HepG2 (cell line): ENCODE data around the gene THRA. TPM values are rescaled to one million over a fixed set of nuclear protein-coding genes. Genes with fewer than 3 reads are reported as not detected.

Experiments used
- ATF7-NPFF ChIP-seq: sonication (generic); formaldehyde crosslinking; IDR thresholded peaks from 2 replicates; pipeline ENCODE4 v1.8.1; 2023; ENCODE audit warnings: mild to moderate bottlenecking, low read depth, missing genetic modification reagents, moderate library complexity
- DNMT3B ChIP-seq: conservative IDR thresholded peaks from 2 replicates; pipeline ENCODE4 v1.6.1; 2016; ENCODE audit warnings: missing biosample characterization, control low read depth
- FIP1L1 ChIP-seq: fragments of 200-400 bp; formaldehyde crosslinking; IDR thresholded peaks from 2 replicates; pipeline ENCODE4 v1.6.1; 2018; ENCODE audit warnings: low read depth, mild to moderate bottlenecking, low read length, moderate library complexity, borderline replicate concordance; ENCODE audit not compliant: insufficient read depth
- LCORL ChIP-seq, 2 experiments: fragments of 450-650 bp in 1 of 2; sonication (generic) in 1 of 2; formaldehyde crosslinking in 1 of 2; IDR thresholded peaks; 2 replicates each; pipeline versions ENCODE4 v1.5.0 to v1.6.1; 2017 to 2020; ENCODE audit warnings: antibody characterized with exemption in 1 of 2, missing genetic modification reagents in 1 of 2
- MAF1 ChIP-seq: sonication (generic); formaldehyde crosslinking; IDR thresholded peaks from 2 replicates; pipeline ENCODE4 v1.5.0; 2020; ENCODE audit warnings: missing genetic modification reagents, borderline replicate concordance
- NR2F1 ChIP-seq, 2 experiments: fragments of 450-650 bp in 1 of 2; formaldehyde crosslinking in 1 of 2; IDR thresholded peaks; 2 replicates each; pipeline versions ENCODE4 v1.5.0 to v1.6.1; 2016 to 2020; ENCODE audit warnings: mild to moderate bottlenecking in 1 of 2, missing compliant biosample characterization in 1 of 2, missing genetic modification reagents in 1 of 2, moderate library complexity in 1 of 2
- TBX3 ChIP-seq: fragments of 450-650 bp; IDR thresholded peaks from 2 replicates; pipeline ENCODE4 v1.6.1; 2017; ENCODE audit warnings: antibody characterized with exemption, mild to moderate bottlenecking, inconsistent platforms, borderline replicate concordance
- ZNF224 ChIP-seq: sonication (generic); formaldehyde crosslinking; IDR thresholded peaks from 2 replicates; pipeline ENCODE4 v1.5.0; 2020; ENCODE audit warnings: mild to moderate bottlenecking, missing genetic modification reagents
- ZNF367 ChIP-seq: sonication (generic); formaldehyde crosslinking; IDR thresholded peaks from 2 replicates; pipeline ENCODE4 v1.4.0; 2020; ENCODE audit warnings: missing genetic modification reagents, borderline replicate concordance
- ZNF572 ChIP-seq: sonication (generic); formaldehyde crosslinking; IDR thresholded peaks from 2 replicates; pipeline ENCODE4 v1.5.1; 2020; ENCODE audit warnings: mild to moderate bottlenecking, missing genetic modification reagents
- ZNF746 ChIP-seq: sonication (generic); formaldehyde crosslinking; IDR thresholded peaks from 2 replicates; pipeline ENCODE4 v1.8.0; 2022; ENCODE audit warnings: mild to moderate bottlenecking, missing genetic modification reagents
- polyA plus RNA-seq, 8 experiments: library from polyadenylated mRNA; depleted of rRNA in 3 of 8; stranded (reverse) in 7 of 8; unstranded in 1 of 8; fragments of >200 nt; fragmentation: Illumina TruSeq in 4 of 8; extraction: Trizol in 4 of 8; gene quantifications; 2 replicates each; pipeline versions ENCODE4 v1.2.1 to v1.2.3, GENCODE V29; 2011 to 2016; ENCODE audit warnings: low read depth in 4 of 8, missing spikeins in 1 of 8, mixed read lengths in 1 of 8; ENCODE audit not compliant: insufficient read depth in 1 of 8
- total RNA-seq, 5 experiments: library from RNA; depleted of rRNA; stranded (reverse); fragments of >200 nt; fragmentation: Illumina TruSeq; extraction: Trizol; gene quantifications; 2 replicates each; pipeline ENCODE4 v1.2.3, GENCODE V29; 2016; ENCODE audit warnings: low read depth in 1 of 5
- TF ChIP-seq, protein P1 (sequence below): sonication (generic); formaldehyde crosslinking; IDR thresholded peaks from 2 replicates; pipeline ENCODE4 v1.9.0; 2021; ENCODE audit warnings: mild to moderate bottlenecking, missing genetic modification reagents
- TF ChIP-seq, protein P2 (sequence below): IDR thresholded peaks from 2 replicates; pipeline ENCODE4 v1.6.1; 2016; ENCODE audit warnings: low read depth, control low read depth
- TF ChIP-seq, protein P3 (sequence below): sonication (generic); formaldehyde crosslinking; IDR thresholded peaks from 2 replicates; pipeline ENCODE4 v1.4.0; 2020; ENCODE audit warnings: mild to moderate bottlenecking, low read depth, missing genetic modification reagents
- TF ChIP-seq, protein P4 (sequence below): sonication (generic); formaldehyde crosslinking; IDR thresholded peaks from 2 replicates; pipeline ENCODE4 v1.5.0; 2020; ENCODE audit warnings: missing genetic modification reagents, mild to moderate bottlenecking, borderline replicate concordance

The THRA gene
- total and polyA plus RNA-seq, 2 of the 13 experiments (the other 11 are each of a cell fraction or from before 2014, with no cell fraction given): 8.0 to 9.9 TPM

DNA sequence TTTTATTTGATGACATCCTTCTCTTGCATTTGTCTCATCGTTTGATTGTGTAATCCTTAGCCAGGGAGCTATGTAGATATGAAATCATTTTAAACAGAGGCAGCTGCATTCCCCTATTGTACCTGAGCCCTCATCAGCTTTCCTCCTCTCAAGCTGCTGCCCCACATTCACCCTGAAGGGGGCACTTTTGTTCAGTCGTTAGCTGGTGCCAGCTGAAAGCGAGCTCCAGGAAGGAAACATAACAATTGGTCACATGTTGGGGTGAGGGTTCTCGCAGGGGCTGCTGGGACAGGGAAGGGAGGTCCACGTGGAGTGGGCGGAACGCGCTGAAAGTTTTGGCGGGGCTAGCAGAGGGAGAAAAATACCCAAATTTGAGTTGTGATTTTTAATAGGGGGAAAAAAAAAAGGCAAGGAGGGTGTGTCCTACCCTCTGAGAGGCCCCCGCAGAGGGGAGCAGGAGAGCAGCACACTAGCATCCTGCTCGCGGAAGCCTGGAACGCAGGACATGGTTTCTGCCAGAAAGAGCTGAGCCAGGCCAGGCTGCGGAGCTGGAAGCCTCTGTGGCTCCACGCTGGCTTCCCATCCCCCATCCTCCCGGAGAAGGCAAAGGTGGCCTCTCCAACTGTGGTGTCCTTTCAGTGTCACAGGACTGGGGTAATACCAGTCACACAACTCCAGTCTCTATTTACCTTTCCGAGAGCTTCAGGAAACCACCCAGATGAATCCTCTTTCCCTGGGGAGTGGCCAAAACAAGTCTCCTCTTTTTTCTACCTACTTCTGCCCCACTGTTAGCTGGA, 50.5 kb downstream of the THRA start (continued):
- TF ChIP-seq, protein P1, sequence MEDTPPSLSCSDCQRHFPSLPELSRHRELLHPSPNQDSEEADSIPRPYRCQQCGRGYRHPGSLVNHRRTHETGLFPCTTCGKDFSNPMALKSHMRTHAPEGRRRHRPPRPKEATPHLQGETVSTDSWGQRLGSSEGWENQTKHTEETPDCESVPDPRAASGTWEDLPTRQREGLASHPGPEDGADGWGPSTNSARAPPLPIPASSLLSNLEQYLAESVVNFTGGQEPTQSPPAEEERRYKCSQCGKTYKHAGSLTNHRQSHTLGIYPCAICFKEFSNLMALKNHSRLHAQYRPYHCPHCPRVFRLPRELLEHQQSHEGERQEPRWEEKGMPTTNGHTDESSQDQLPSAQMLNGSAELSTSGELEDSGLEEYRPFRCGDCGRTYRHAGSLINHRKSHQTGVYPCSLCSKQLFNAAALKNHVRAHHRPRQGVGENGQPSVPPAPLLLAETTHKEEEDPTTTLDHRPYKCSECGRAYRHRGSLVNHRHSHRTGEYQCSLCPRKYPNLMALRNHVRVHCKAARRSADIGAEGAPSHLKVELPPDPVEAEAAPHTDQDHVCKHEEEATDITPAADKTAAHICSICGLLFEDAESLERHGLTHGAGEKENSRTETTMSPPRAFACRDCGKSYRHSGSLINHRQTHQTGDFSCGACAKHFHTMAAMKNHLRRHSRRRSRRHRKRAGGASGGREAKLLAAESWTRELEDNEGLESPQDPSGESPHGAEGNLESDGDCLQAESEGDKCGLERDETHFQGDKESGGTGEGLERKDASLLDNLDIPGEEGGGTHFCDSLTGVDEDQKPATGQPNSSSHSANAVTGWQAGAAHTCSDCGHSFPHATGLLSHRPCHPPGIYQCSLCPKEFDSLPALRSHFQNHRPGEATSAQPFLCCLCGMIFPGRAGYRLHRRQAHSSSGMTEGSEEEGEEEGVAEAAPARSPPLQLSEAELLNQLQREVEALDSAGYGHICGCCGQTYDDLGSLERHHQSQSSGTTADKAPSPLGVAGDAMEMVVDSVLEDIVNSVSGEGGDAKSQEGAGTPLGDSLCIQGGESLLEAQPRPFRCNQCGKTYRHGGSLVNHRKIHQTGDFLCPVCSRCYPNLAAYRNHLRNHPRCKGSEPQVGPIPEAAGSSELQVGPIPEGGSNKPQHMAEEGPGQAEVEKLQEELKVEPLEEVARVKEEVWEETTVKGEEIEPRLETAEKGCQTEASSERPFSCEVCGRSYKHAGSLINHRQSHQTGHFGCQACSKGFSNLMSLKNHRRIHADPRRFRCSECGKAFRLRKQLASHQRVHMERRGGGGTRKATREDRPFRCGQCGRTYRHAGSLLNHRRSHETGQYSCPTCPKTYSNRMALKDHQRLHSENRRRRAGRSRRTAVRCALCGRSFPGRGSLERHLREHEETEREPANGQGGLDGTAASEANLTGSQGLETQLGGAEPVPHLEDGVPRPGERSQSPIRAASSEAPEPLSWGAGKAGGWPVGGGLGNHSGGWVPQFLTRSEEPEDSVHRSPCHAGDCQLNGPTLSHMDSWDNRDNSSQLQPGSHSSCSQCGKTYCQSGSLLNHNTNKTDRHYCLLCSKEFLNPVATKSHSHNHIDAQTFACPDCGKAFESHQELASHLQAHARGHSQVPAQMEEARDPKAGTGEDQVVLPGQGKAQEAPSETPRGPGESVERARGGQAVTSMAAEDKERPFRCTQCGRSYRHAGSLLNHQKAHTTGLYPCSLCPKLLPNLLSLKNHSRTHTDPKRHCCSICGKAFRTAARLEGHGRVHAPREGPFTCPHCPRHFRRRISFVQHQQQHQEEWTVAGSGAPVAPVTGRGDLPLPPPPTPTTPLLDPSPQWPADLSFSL (CRISPR knock-in tag): peak; percentile 82; the same call in 1 of the 2 replicates
- TF ChIP-seq ZNF367 (CRISPR knock-in tag) (no peak), FIP1L1 (no peak), DNMT3B (CRISPR knock-in tag) (0 out of 2 replicates have a peak, but pooled peaks have one; percentile 65), ZNF746 (CRISPR knock-in tag) (peak; percentile 90; the same call in 1 of the 2 replicates), ZNF224 (0 out of 2 replicates have a peak, but pooled peaks have one; percentile 19), MAF1 (CRISPR knock-in tag) (0 out of 2 replicates have a peak, but pooled peaks have one; percentile 65), TBX3 (no peak), NR2F1 (CRISPR knock-in tag; IDR thresholded peaks at IDR 0.05) (no peak; a peak in 1 of 4 replicates), ATF7-NPFF (CRISPR knock-in tag) (no peak; the same call in 1 of the 2 replicates), ZNF572 (CRISPR knock-in tag) (no peak), LCORL (IDR thresholded peaks at IDR 0.05) (no peak), LCORL (CRISPR knock-in tag; IDR thresholded peaks at IDR 0.05) (peak; percentile 81; the same call in 1 of the 2 replicates)
- TF ChIP-seq, protein P2, sequence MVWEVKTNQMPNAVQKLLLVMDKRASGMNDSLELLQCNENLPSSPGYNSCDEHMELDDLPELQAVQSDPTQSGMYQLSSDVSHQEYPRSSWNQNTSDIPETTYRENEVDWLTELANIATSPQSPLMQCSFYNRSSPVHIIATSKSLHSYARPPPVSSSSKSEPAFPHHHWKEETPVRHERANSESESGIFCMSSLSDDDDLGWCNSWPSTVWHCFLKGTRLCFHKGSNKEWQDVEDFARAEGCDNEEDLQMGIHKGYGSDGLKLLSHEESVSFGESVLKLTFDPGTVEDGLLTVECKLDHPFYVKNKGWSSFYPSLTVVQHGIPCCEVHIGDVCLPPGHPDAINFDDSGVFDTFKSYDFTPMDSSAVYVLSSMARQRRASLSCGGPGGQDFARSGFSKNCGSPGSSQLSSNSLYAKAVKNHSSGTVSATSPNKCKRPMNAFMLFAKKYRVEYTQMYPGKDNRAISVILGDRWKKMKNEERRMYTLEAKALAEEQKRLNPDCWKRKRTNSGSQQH (CRISPR knock-in tag): peak; percentile 93
- TF ChIP-seq, protein P3, sequence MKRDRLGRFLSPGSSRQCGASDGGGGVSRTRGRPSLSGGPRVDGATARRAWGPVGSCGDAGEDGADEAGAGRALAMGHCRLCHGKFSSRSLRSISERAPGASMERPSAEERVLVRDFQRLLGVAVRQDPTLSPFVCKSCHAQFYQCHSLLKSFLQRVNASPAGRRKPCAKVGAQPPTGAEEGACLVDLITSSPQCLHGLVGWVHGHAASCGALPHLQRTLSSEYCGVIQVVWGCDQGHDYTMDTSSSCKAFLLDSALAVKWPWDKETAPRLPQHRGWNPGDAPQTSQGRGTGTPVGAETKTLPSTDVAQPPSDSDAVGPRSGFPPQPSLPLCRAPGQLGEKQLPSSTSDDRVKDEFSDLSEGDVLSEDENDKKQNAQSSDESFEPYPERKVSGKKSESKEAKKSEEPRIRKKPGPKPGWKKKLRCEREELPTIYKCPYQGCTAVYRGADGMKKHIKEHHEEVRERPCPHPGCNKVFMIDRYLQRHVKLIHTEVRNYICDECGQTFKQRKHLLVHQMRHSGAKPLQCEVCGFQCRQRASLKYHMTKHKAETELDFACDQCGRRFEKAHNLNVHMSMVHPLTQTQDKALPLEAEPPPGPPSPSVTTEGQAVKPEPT (CRISPR knock-in tag): peak; percentile 70; the same call in 1 of the 2 replicates
- TF ChIP-seq, protein P4, sequence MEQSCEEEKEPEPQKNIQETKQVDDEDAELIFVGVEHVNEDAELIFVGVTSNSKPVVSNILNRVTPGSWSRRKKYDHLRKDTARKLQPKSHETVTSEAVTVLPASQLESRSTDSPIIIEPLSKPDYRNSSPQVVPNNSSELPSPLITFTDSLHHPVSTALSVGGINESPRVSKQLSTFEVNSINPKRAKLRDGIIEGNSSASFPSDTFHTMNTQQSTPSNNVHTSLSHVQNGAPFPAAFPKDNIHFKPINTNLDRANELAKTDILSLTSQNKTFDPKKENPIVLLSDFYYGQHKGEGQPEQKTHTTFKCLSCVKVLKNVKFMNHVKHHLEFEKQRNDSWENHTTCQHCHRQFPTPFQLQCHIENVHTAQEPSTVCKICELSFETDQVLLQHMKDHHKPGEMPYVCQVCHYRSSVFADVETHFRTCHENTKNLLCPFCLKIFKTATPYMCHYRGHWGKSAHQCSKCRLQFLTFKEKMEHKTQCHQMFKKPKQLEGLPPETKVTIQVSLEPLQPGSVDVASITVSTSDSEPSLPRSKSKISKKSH (CRISPR knock-in tag): no peak; the same call in 1 of the 2 replicates
